Nephron progenitor cell (in vitro differentiated cells): Measurements from ENCODE around the gene ZBTB46.

ENCODE experiments used
- DNase-seq: peaks from one replicate; pipeline ENCODE4 v3.0.0; 2021
- H3K27ac Mint-ChIP-seq: 2 replicates; pipeline ENCODE4 v1.8.0; 2021; ENCODE audit warnings: mild to moderate bottlenecking, moderate library complexity, mixed read lengths
- H3K27me3 Mint-ChIP-seq: 2 replicates; pipeline ENCODE4 v1.8.0; 2021; ENCODE audit warnings: mild to moderate bottlenecking, low read depth, mixed read lengths; ENCODE audit not compliant: poor library complexity
- H3K36me3 Mint-ChIP-seq: 2 replicates; pipeline ENCODE4 v1.8.0; 2021; ENCODE audit warnings: low read depth, mixed read lengths
- H3K4me1 Mint-ChIP-seq: 2 replicates; pipeline ENCODE4 v1.8.0; 2021; ENCODE audit warnings: mixed read lengths
- H3K4me3 Mint-ChIP-seq: 2 replicates; pipeline ENCODE4 v1.8.0; 2021; ENCODE audit warnings: mild to moderate bottlenecking, moderate library complexity, mixed read lengths
- H3K9me3 Mint-ChIP-seq: 2 replicates; pipeline ENCODE4 v1.8.0; 2021; ENCODE audit warnings: mild to moderate bottlenecking, moderate library complexity, mixed read lengths
- TF ChIP-seq, protein P1 (sequence below): fragments of 200-600 bp; sonication (generic); IDR thresholded peaks from 2 replicates; pipeline ENCODE4 v1.5.0; 2021; ENCODE audit warnings: antibody characterized with exemption

ZBTB46 gene

DNA sequence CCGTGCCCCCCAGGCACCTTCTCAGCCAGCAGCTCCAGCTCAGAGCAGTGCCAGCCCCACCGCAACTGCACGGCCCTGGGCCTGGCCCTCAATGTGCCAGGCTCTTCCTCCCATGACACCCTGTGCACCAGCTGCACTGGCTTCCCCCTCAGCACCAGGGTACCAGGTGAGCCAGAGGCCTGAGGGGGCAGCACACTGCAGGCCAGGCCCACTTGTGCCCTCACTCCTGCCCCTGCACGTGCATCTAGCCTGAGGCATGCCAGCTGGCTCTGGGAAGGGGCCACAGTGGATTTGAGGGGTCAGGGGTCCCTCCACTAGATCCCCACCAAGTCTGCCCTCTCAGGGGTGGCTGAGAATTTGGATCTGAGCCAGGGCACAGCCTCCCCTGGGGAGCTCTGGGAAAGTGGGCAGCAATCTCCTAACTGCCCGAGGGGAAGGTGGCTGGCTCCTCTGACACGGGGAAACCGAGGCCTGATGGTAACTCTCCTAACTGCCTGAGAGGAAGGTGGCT lies 133.7 kb downstream of the ZBTB46 start:
- Mint-ChIP-seq H3K4me3 (no peak overlapping the region), H3K27me3 (no peaks in the 10 kb centered on the region), H3K9me3 (peaks cover 3% of the 10 kb centered on the region), H3K27ac (no peak overlapping the region), H3K36me3 (peaks cover 5% of the 10 kb centered on the region), H3K4me1 (peaks cover 24% of the 10 kb centered on the region)
- no peak for DNase-seq
- TF ChIP-seq, protein P1, sequence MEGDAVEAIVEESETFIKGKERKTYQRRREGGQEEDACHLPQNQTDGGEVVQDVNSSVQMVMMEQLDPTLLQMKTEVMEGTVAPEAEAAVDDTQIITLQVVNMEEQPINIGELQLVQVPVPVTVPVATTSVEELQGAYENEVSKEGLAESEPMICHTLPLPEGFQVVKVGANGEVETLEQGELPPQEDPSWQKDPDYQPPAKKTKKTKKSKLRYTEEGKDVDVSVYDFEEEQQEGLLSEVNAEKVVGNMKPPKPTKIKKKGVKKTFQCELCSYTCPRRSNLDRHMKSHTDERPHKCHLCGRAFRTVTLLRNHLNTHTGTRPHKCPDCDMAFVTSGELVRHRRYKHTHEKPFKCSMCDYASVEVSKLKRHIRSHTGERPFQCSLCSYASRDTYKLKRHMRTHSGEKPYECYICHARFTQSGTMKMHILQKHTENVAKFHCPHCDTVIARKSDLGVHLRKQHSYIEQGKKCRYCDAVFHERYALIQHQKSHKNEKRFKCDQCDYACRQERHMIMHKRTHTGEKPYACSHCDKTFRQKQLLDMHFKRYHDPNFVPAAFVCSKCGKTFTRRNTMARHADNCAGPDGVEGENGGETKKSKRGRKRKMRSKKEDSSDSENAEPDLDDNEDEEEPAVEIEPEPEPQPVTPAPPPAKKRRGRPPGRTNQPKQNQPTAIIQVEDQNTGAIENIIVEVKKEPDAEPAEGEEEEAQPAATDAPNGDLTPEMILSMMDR, result no peak

DNA sequence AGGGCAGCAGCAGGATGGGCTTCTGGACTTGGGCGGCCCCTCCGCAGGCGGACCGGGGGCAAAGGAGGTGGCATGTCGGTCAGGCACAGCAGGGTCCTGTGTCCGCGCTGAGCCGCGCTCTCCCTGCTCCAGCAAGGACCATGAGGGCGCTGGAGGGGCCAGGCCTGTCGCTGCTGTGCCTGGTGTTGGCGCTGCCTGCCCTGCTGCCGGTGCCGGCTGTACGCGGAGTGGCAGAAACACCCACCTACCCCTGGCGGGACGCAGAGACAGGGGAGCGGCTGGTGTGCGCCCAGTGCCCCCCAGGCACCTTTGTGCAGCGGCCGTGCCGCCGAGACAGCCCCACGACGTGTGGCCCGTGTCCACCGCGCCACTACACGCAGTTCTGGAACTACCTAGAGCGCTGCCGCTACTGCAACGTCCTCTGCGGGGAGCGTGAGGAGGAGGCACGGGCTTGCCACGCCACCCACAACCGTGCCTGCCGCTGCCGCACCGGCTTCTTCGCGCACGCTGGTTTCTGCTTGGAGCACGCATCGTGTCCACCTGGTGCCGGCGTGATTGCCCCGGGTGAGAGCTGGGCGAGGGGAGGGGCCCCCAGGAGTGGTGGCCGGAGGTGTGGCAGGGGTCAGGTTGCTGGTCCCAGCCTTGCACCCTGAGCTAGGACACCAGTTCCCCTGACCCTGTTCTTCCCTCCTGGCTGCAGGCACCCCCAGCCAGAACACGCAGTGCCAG lies 134.3 kb downstream of the ZBTB46 start, which contains the start of gene TNFRSF6B:
TNFRSF6B (plus strand) TSS at position 25 of the 729 bp plus-strand sequence; CDS start at position 141, 116 bp downstream.
- DNase-seq, result peak; percentile 32
- TF ChIP-seq, protein P1, result no peak
- Mint-ChIP-seq H3K4me1 (peaks cover 24% of the 10 kb centered on the region), H3K9me3 (peaks cover 3% of the 10 kb centered on the region), H3K27me3 (no peaks in the 10 kb centered on the region), H3K4me3 (no peak within 1 kb of the TSS), H3K27ac (no peak within 1 kb of the TSS), H3K36me3 (peaks cover 5% of the 10 kb centered on the region)

DNA sequence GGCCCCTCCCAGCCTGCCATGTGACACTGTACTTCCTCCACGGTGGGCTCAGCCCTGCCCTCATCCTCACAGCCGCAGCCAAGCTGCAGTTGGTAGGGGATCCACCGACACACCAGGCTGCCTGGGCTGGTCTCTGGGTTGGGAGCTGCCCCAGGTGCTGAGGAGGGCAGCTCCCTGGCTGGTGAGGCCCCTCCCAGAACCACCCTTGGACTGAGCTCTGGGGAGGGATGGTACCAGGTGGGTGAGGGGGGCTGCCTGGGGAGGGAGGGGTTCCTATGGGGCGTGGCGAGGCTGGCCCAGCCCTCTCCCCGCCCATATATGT lies 134.8 kb downstream of the ZBTB46 start:
- Mint-ChIP-seq H3K4me3 (no peak overlapping the region), H3K4me1 (peaks cover 26% of the 10 kb centered on the region), H3K27ac (no peak overlapping the region), H3K27me3 (no peaks in the 10 kb centered on the region), H3K36me3 (peaks cover 5% of the 10 kb centered on the region), H3K9me3 (peaks cover 3% of the 10 kb centered on the region)
- TF ChIP-seq, protein P1, result no peak
- no peak for DNase-seq

DNA sequence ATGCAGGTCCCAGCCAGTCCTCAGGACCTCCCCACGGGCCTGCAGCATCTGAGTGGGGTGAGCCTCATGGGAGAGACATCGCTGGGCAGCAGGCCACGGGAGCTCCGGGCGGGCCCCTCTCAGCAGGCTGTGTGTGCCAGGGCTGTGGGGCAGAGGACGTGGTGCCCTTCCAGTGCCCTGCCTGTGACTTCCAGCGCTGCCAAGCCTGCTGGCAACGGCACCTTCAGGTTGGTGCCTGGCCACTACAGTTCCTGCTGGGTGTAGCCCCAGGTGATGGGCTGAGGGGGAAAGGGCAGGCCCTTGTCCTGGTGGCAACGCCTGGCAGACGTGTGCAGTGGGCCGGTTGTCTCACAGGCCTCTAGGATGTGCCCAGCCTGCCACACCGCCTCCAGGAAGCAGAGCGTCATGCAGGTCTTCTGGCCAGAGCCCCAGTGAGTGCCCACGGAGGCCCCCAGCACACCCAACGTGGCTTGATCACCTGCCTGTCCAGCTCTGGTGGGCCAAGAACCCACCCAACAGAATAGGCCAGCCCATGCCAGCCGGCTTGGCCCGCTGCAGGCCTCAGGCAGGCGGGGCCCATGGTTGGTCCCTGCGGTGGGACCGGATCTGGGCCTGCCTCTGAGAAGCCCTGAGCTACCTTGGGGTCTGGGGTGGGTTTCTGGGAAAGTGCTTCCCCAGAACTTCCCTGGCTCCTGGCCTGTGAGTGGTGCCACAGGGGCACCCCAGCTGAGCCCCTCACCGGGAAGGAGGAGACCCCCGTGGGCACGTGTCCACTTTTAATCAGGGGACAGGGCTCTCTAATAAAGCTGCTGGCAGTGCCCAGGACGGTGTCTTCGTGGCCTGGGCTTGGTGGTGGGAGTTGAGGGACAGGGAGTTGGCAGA lies 135.4 kb downstream of the ZBTB46 start:
- H3K9me3 Mint-ChIP-seq, result peaks cover 3% of the 10 kb centered on the region
- DNase-seq, result no peak
- no peaks in the 10 kb centered on the region for H3K27me3 Mint-ChIP-seq
- H3K4me3 Mint-ChIP-seq, result no peak overlapping the region
- TF ChIP-seq, protein P1, result no peak
- H3K4me1 Mint-ChIP-seq, result peaks cover 27% of the 10 kb centered on the region
- H3K27ac Mint-ChIP-seq, result no peak overlapping the region
- H3K36me3 Mint-ChIP-seq, result peaks cover 5% of the 10 kb centered on the region

DNA sequence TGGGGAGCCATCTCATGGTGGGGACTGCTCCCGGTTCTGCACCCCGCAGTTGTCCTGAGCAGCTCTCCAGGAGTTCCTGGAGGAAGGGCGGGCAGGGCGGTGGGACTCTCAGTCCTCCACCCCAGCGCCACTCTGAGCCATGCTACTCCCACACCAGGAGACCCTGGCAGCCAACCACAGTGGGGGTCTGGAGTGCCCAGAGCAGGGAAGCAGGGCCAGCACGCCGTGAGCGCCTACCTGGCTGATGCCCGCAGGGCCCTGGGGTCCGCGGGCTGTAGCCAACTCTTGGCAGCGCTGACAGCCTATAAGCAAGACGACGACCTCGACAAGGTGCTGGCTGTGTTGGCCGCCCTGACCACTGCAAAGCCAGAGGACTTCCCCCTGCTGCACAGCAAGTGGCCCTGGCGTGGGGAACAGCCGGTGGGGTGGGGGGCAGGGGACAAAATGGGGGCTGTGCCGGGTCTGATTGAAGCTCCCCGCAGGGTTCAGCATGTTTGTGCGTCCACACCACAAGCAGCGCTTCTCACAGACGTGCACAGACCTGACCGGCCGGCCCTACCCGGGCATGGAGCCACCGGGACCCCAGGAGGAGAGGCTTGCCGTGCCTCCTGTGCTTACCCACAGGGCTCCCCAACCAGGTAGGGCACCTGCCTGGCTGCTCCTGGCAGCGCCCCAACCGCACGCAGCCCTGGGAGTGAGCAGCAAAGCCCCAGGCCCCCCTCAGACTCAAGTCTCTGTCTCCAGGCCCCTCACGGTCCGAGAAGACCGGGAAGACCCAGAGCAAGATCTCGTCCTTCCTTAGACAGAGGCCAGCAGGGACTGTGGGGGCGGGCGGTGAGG lies 136.3 kb downstream of the ZBTB46 start:
- TF ChIP-seq, protein P1, result no peak
- no peak overlapping the region for H3K27ac Mint-ChIP-seq
- DNase-seq, result no peak
- H3K4me3 Mint-ChIP-seq, result no peak overlapping the region
- peaks cover 20% of the 10 kb centered on the region for H3K4me1 Mint-ChIP-seq
- H3K27me3 Mint-ChIP-seq, result no peaks in the 10 kb centered on the region
- H3K36me3 Mint-ChIP-seq, result peaks cover 5% of the 10 kb centered on the region
- H3K9me3 Mint-ChIP-seq, result peaks cover 3% of the 10 kb centered on the region
